ENCODE results near the gene RPS6KC1.
"Not testable (repeated sequence)": the region's sequence is repeated elsewhere in the genome, so short reads cannot be mapped to it uniquely, and the experiment has no call there.

The RPS6KC1 gene

GRCh38 chr1:213104604-213105003 is 53.6 kb downstream of the RPS6KC1 start:
- DNase-seq (ENCODE audit: low spot score) = no peak

GRCh38 chr1:213106298-213106697 is 55.3 kb downstream of the RPS6KC1 start:
- DNase-seq (ENCODE audit: low spot score) = no peak

- no peak for DNase-seq (ENCODE audit: low spot score)
Observed at GRCh38 chr1:213107613-213108012, 56.6 kb downstream of the RPS6KC1 start.

- DNase-seq (ENCODE audit: low spot score) = no peak
Observed at GRCh38 chr1:213110349-213111300, 59.6 kb downstream of the RPS6KC1 start.

- DNase-seq (ENCODE audit: low spot score) = no peak
Observed at GRCh38 chr1:213111502-213111901, 60.5 kb downstream of the RPS6KC1 start.

GRCh38 chr1:213112723-213113122 is 61.7 kb downstream of the RPS6KC1 start:
- not testable (repeated sequence) for DNase-seq (ENCODE audit: low spot score)

- DNase-seq (ENCODE audit: low spot score) = not testable (repeated sequence)
Observed at GRCh38 chr1:213117699-213118180, 66.7 kb downstream of the RPS6KC1 start.

- no peak for DNase-seq (ENCODE audit: low spot score)
Observed at GRCh38 chr1:213119794-213120193, 68.8 kb downstream of the RPS6KC1 start.

- DNase-seq (ENCODE audit: low spot score) = no peak
Observed at GRCh38 chr1:213120386-213120785, 69.3 kb downstream of the RPS6KC1 start.

- DNase-seq (ENCODE audit: low spot score) = no peak
Observed at GRCh38 chr1:213120961-213121360, 69.9 kb downstream of the RPS6KC1 start.

GRCh38 chr1:213122514-213122929 is 71.5 kb downstream of the RPS6KC1 start:
- DNase-seq (ENCODE audit: low spot score) = peak; percentile 45

GRCh38 chr1:213123087-213123486 is 72.0 kb downstream of the RPS6KC1 start:
- DNase-seq (ENCODE audit: low spot score) = no peak

GRCh38 chr1:213123536-213123935 is 72.5 kb downstream of the RPS6KC1 start:
- no peak for DNase-seq (ENCODE audit: low spot score)

- DNase-seq (ENCODE audit: low spot score) = no peak
Observed at GRCh38 chr1:213124590-213124989, 73.5 kb downstream of the RPS6KC1 start.

- no peak for DNase-seq (ENCODE audit: low spot score)
Observed at GRCh38 chr1:213125643-213126042, 74.6 kb downstream of the RPS6KC1 start.

- no peak for DNase-seq (ENCODE audit: low spot score)
Observed at GRCh38 chr1:213127074-213127473, 76.0 kb downstream of the RPS6KC1 start.

GRCh38 chr1:213131851-213132655 is 81.0 kb downstream of the RPS6KC1 start:
- DNase-seq (ENCODE audit: low spot score) = no peak

GRCh38 chr1:213135572-213135971 is 84.5 kb downstream of the RPS6KC1 start:
- DNase-seq (ENCODE audit: low spot score) = no peak

- peak; percentile 65 for DNase-seq (ENCODE audit: low spot score)
Observed at GRCh38 chr1:213136190-213136917, 85.3 kb downstream of the RPS6KC1 start.

- no peak for DNase-seq (ENCODE audit: low spot score)
Observed at GRCh38 chr1:213138391-213138790, 87.3 kb downstream of the RPS6KC1 start.

GRCh38 chr1:213138892-213139291 is 87.9 kb downstream of the RPS6KC1 start:
- DNase-seq (ENCODE audit: low spot score) = no peak

- no peak for DNase-seq (ENCODE audit: low spot score)
Observed at GRCh38 chr1:213148905-213149304, 97.9 kb downstream of the RPS6KC1 start.

All from SK-N-DZ (cell line).